ENCODE measurements around the gene ACYP2.

Gene ACYP2

GRCh38 chr2:54077088-54077900 lies 38.1 kb upstream of the ACYP2 start:
- CTCF ChIA-PET = no interaction called here
- POLR2A ChIA-PET = no interaction called here

DNA sequence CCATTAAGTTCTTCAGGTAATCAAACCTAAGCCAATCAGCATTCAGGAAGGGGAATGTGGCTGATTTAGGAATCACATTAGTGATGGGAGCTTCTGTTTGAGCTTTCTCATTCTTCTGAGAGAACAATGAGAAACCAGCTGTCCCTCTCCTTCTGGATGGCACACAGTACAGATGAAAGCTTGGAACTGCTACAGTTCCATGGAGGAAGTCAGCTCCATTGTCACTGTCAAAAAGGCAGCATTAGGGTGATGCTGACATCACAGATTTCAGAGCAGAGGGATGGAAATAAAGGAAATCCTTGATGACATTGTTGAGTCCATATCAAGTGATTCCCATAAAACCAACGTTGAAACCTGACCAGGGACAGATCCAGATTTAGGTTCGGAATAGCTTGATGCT lies 36.1 kb upstream of the ACYP2 start:
- TF ChIP-seq ZNF558 (tag by site-specific recombination; IDR thresholded peaks at IDR 0.05) (no peak), ZNF16 (tag by site-specific recombination; IDR thresholded peaks at IDR 0.05; ENCODE audit: low read depth) (no peak), KLF8 (tag by site-specific recombination; IDR thresholded peaks at IDR 0.05) (no peak), TCF7L2 (IDR thresholded peaks at IDR 0.05; ENCODE audit: borderline replicate concordance, low read depth, low read length) (no peak)
- ChIA-PET POLR2A (no interaction called here), CTCF (interaction anchor here (0.7 to 0.9 kb wide), 3 partner anchors 27 to 171 kb away, joined by 3 read pairs; no protein-coding TSS in a partner anchor)
- Histone ChIP-seq H3K9me3 (ENCODE audit: control insufficient read depth, insufficient read depth, low read depth, low read length) (no peaks in the 10 kb centered on the region), H3K4me3 (ENCODE audit: low read depth, low read length) (no peak overlapping the region), H3K4me1 (ENCODE audit: control insufficient read depth, insufficient read depth, low read length) (no peaks in the 10 kb centered on the region), H3K27ac (ENCODE audit: extremely low read depth, low read depth, low read length) (no peak overlapping the region), H3K36me3 (ENCODE audit: control insufficient read depth in 2 of 2, insufficient read depth in 1 of 2, low read length in 2 of 2) (no peaks in the 10 kb centered on the region)

More at GRCh38 chr2:54077088-54077900, 38.1 kb upstream of the ACYP2 start:
- Histone ChIP-seq H3K36me3 (ENCODE audit: control insufficient read depth in 2 of 2, insufficient read depth in 1 of 2, low read length in 2 of 2) (no peaks in the 10 kb centered on the region), H3K27ac (ENCODE audit: extremely low read depth, low read depth, low read length) (no peak overlapping the region), H3K9me3 (ENCODE audit: control insufficient read depth, insufficient read depth, low read depth, low read length) (no peaks in the 10 kb centered on the region), H3K4me3 (ENCODE audit: low read depth, low read length) (no peak overlapping the region), H3K4me1 (ENCODE audit: control insufficient read depth, insufficient read depth, low read length) (no peaks in the 10 kb centered on the region)
- TF ChIP-seq ZNF660 (tag by site-specific recombination; IDR thresholded peaks at IDR 0.05) = no peak
- no peak for TF ChIP-seq PRDM1 (tag by site-specific recombination; IDR thresholded peaks at IDR 0.05)
- TF ChIP-seq ZNF830 (tag by site-specific recombination; IDR thresholded peaks at IDR 0.05; ENCODE audit: low read depth) = no peak
- TF ChIP-seq ZNF530 (tag by site-specific recombination; IDR thresholded peaks at IDR 0.05; ENCODE audit: low read depth) = no peak

DNA sequence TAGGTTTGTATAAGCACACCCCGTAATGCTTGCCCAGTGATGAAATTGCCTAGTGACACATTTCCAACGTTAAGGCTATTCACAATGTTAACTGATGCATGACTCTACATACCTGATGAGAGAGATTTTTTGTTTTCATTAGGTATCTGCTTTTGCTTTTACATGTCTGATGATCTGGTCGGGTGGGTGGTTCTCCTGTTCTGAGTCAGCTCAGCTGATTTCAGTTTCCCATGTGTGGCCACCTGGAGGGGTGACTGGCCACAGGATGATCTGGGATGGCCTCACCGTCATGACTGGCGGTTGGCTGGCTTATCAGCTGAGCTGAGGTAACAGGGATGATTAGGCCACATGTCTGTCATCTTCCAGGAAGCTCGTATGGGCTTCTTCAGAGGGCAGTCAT lies 33.8 kb upstream of the ACYP2 start:
- no peaks in the 10 kb centered on the region for H3K4me1 ChIP-seq (ENCODE audit: control insufficient read depth, insufficient read depth, low read length)
- CTCF ChIA-PET = no interaction called here
- no peaks in the 10 kb centered on the region for H3K9me3 ChIP-seq (ENCODE audit: control insufficient read depth, insufficient read depth, low read depth, low read length)
- no peak overlapping the region for H3K27ac ChIP-seq (ENCODE audit: extremely low read depth, low read depth, low read length)
- no peak overlapping the region for H3K4me3 ChIP-seq (ENCODE audit: low read depth, low read length)
- TF ChIP-seq WT1 (tag by site-specific recombination; IDR thresholded peaks at IDR 0.05) = no peak
- no peak for TF ChIP-seq KLF1 (tag by site-specific recombination; IDR thresholded peaks at IDR 0.05)
- no peak for TF ChIP-seq ZNF629 (tag by site-specific recombination; IDR thresholded peaks at IDR 0.05)
- TF ChIP-seq, protein P1, sequence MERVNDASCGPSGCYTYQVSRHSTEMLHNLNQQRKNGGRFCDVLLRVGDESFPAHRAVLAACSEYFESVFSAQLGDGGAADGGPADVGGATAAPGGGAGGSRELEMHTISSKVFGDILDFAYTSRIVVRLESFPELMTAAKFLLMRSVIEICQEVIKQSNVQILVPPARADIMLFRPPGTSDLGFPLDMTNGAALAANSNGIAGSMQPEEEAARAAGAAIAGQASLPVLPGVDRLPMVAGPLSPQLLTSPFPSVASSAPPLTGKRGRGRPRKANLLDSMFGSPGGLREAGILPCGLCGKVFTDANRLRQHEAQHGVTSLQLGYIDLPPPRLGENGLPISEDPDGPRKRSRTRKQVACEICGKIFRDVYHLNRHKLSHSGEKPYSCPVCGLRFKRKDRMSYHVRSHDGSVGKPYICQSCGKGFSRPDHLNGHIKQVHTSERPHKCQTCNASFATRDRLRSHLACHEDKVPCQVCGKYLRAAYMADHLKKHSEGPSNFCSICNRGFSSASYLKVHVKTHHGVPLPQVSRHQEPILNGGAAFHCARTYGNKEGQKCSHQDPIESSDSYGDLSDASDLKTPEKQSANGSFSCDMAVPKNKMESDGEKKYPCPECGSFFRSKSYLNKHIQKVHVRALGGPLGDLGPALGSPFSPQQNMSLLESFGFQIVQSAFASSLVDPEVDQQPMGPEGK (tag by site-specific recombination; IDR thresholded peaks at IDR 0.05) = no peak
- TF ChIP-seq HOXC10 (CRISPR knock-in tag; IDR thresholded peaks at IDR 0.05) = no peak
- TF ChIP-seq ZNF112 (tag by site-specific recombination; IDR thresholded peaks at IDR 0.05) = no peak
- TF ChIP-seq, protein P2, sequence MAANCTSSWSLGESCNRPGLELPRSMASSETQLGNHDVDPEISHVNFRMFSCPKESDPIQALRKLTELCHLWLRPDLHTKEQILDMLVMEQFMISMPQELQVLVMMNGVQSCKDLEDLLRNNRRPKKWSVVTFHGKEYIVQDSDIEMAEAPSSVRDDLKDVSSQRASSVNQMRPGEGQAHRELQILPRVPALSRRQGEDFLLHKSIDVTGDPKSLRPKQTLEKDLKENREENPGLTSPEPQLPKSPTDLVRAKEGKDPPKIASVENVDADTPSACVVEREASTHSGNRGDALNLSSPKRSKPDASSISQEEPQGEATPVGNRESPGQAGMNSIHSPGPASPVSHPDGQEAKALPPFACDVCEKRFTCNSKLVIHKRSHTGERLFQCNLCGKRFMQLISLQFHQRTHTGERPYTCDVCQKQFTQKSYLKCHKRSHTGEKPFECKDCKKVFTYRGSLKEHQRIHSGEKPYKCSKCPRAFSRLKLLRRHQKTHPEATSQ (tag by site-specific recombination; IDR thresholded peaks at IDR 0.05) = no peak
- TF ChIP-seq ZNF146 (tag by site-specific recombination; IDR thresholded peaks at IDR 0.05) = no peak
- TF ChIP-seq EGR2 (tag by site-specific recombination; IDR thresholded peaks at IDR 0.05; ENCODE audit: low read depth) = no peak
- TF ChIP-seq ZNF658 (tag by site-specific recombination; IDR thresholded peaks at IDR 0.05) = no peak
- TF ChIP-seq YY2 (tag by site-specific recombination; IDR thresholded peaks at IDR 0.05) = no peak
- TF ChIP-seq ELK4 (IDR thresholded peaks at IDR 0.05; ENCODE audit: borderline replicate concordance, low read depth, low read length) = no peak
- TF ChIP-seq ZNF175 (tag by site-specific recombination; IDR thresholded peaks at IDR 0.05) = no peak
- no peak for TF ChIP-seq ZNF521 (tag by site-specific recombination; IDR thresholded peaks at IDR 0.05)
- no peak for TF ChIP-seq GLI2 (tag by site-specific recombination; IDR thresholded peaks at IDR 0.05; ENCODE audit: borderline replicate concordance, low read depth)
- no peak for TF ChIP-seq ZNF394 (tag by site-specific recombination; IDR thresholded peaks at IDR 0.05; ENCODE audit: borderline replicate concordance)
- TF ChIP-seq, protein P3, sequence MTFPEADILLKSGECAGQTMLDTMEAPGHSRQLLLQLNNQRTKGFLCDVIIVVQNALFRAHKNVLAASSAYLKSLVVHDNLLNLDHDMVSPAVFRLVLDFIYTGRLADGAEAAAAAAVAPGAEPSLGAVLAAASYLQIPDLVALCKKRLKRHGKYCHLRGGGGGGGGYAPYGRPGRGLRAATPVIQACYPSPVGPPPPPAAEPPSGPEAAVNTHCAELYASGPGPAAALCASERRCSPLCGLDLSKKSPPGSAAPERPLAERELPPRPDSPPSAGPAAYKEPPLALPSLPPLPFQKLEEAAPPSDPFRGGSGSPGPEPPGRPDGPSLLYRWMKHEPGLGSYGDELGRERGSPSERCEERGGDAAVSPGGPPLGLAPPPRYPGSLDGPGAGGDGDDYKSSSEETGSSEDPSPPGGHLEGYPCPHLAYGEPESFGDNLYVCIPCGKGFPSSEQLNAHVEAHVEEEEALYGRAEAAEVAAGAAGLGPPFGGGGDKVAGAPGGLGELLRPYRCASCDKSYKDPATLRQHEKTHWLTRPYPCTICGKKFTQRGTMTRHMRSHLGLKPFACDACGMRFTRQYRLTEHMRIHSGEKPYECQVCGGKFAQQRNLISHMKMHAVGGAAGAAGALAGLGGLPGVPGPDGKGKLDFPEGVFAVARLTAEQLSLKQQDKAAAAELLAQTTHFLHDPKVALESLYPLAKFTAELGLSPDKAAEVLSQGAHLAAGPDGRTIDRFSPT (tag by site-specific recombination; IDR thresholded peaks at IDR 0.05) = no peak
- H3K36me3 ChIP-seq (ENCODE audit: control insufficient read depth in 2 of 2, insufficient read depth in 1 of 2, low read length in 2 of 2) = no peaks in the 10 kb centered on the region
- POLR2A ChIA-PET = no interaction called here

All from HEK293 (cell line).